Endothelial cell (in vitro differentiated cells): ENCODE results near the gene GC. TPM values are rescaled to one million over a fixed set of nuclear protein-coding genes. Genes with fewer than 3 reads are reported as not detected.
"Not testable (repeated sequence)": the region's sequence is repeated elsewhere in the genome, so short reads cannot be mapped to it uniquely, and the experiment has no call there.

Source experiments
- DNase-seq: peaks from one replicate; pipeline ENCODE4 v3.0.0; 2021; ENCODE audit warnings: low spot score
- H3K27ac Mint-ChIP-seq: one replicate; pipeline ENCODE4 v1.8.0; 2021; ENCODE audit warnings: mixed read lengths, inconsistent platforms; ENCODE audit not compliant: unreplicated experiment
- H3K27me3 Mint-ChIP-seq: one replicate; pipeline ENCODE4 v1.8.0; 2021; ENCODE audit warnings: mild to moderate bottlenecking, moderate library complexity, mixed read lengths, inconsistent platforms; ENCODE audit not compliant: unreplicated experiment
- H3K36me3 Mint-ChIP-seq: one replicate; pipeline ENCODE4 v1.8.0; 2021; ENCODE audit warnings: mild to moderate bottlenecking, low read depth, mixed read lengths, inconsistent platforms; ENCODE audit not compliant: unreplicated experiment
- H3K4me1 Mint-ChIP-seq: one replicate; pipeline ENCODE4 v1.8.0; 2021; ENCODE audit warnings: mild to moderate bottlenecking, mixed read lengths, inconsistent platforms; ENCODE audit not compliant: unreplicated experiment
- H3K4me3 Mint-ChIP-seq: one replicate; pipeline ENCODE4 v1.8.0; 2021; ENCODE audit warnings: mild to moderate bottlenecking, mixed read lengths, inconsistent platforms; ENCODE audit not compliant: unreplicated experiment
- H3K9me3 Mint-ChIP-seq: one replicate; pipeline ENCODE4 v1.8.0; 2021; ENCODE audit warnings: mixed read lengths, inconsistent platforms; ENCODE audit not compliant: unreplicated experiment
- total RNA-seq: library from RNA; stranded (reverse); fragmentation: NEBNext Ultra II Directional; extraction: Animal tissue kit (Norgen Biotek cat#: 25700); gene quantifications from one replicate; pipeline ENCODE4 v1.2.1, GENCODE V29; 2021; ENCODE audit not compliant: unreplicated experiment
- TF ChIP-seq, protein P1 (sequence below): fragments of 200-600 bp; sonication (generic); IDR thresholded peaks from one replicate; pipeline ENCODE4 v1.5.0; 2021; ENCODE audit warnings: antibody characterized with exemption; ENCODE audit not compliant: unreplicated experiment

The GC gene
- total RNA-seq, 1 donor from 2014 or later, result 0.23 TPM

GRCh38 chr4:71765821-71766383 is 18.0 kb downstream of the GC start:
- H3K36me3 Mint-ChIP-seq, result peaks cover 10% of the 10 kb centered on the region
- H3K27me3 Mint-ChIP-seq, result peaks cover 3% of the 10 kb centered on the region
- peaks cover 12% of the 10 kb centered on the region for H3K4me1 Mint-ChIP-seq
- no peak overlapping the region for H3K27ac Mint-ChIP-seq
- H3K9me3 Mint-ChIP-seq, result peaks cover 4% of the 10 kb centered on the region
- TF ChIP-seq, protein P1, sequence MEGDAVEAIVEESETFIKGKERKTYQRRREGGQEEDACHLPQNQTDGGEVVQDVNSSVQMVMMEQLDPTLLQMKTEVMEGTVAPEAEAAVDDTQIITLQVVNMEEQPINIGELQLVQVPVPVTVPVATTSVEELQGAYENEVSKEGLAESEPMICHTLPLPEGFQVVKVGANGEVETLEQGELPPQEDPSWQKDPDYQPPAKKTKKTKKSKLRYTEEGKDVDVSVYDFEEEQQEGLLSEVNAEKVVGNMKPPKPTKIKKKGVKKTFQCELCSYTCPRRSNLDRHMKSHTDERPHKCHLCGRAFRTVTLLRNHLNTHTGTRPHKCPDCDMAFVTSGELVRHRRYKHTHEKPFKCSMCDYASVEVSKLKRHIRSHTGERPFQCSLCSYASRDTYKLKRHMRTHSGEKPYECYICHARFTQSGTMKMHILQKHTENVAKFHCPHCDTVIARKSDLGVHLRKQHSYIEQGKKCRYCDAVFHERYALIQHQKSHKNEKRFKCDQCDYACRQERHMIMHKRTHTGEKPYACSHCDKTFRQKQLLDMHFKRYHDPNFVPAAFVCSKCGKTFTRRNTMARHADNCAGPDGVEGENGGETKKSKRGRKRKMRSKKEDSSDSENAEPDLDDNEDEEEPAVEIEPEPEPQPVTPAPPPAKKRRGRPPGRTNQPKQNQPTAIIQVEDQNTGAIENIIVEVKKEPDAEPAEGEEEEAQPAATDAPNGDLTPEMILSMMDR, result no peak
- DNase-seq, result no peak
- no peak overlapping the region for H3K4me3 Mint-ChIP-seq

GRCh38 chr4:71765350-71765749 is 18.5 kb downstream of the GC start:
- peaks cover 3% of the 10 kb centered on the region for H3K27me3 Mint-ChIP-seq
- DNase-seq, result no peak
- peaks cover 7% of the 10 kb centered on the region for H3K9me3 Mint-ChIP-seq
- no peak overlapping the region for H3K27ac Mint-ChIP-seq
- H3K36me3 Mint-ChIP-seq, result peaks cover 15% of the 10 kb centered on the region
- TF ChIP-seq, protein P1, result no peak
- peaks cover 7% of the 10 kb centered on the region for H3K4me1 Mint-ChIP-seq
- no peak overlapping the region for H3K4me3 Mint-ChIP-seq

- Mint-ChIP-seq H3K4me3 (no peak overlapping the region), H3K27ac (no peak overlapping the region), H3K36me3 (no peaks in the 10 kb centered on the region), H3K9me3 (no peaks in the 10 kb centered on the region), H3K27me3 (no peaks in the 10 kb centered on the region), H3K4me1 (no peaks in the 10 kb centered on the region)
- TF ChIP-seq, protein P1, result no peak
- DNase-seq, result no peak
Measured at GRCh38 chr4:71752383-71753042, 31.4 kb downstream of the GC start.

GRCh38 chr4:71749008-71749594 is 34.8 kb downstream of the GC start:
- H3K4me3 Mint-ChIP-seq, result no peak overlapping the region
- TF ChIP-seq, protein P1, result no peak
- no peaks in the 10 kb centered on the region for H3K9me3 Mint-ChIP-seq
- H3K4me1 Mint-ChIP-seq, result no peaks in the 10 kb centered on the region
- no peaks in the 10 kb centered on the region for H3K36me3 Mint-ChIP-seq
- H3K27ac Mint-ChIP-seq, result no peak overlapping the region
- DNase-seq, result no peak
- no peaks in the 10 kb centered on the region for H3K27me3 Mint-ChIP-seq

DNA sequence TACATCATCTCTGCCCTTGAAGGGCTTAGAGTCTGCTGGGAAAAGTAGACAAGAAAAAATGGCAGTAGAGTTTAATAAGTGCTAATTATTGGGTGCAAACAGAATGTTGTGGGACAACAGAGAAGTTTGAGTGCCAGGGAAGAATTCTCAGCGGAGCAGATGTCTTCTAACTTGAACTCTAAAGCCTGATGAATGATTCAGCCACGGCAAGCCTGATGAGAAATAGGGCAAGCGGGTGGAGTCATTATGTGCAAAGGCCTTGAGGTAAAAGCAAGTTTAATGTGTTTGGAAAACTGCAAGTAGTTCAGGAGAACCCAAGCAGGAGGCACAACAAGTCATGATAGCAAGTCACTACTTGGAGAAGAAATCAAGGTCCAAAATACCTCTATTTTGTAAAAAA is 37.5 kb downstream of the GC start:
- H3K27me3 Mint-ChIP-seq, result no peaks in the 10 kb centered on the region
- H3K4me1 Mint-ChIP-seq, result no peaks in the 10 kb centered on the region
- no peak for DNase-seq
- no peaks in the 10 kb centered on the region for H3K36me3 Mint-ChIP-seq
- H3K9me3 Mint-ChIP-seq, result no peaks in the 10 kb centered on the region
- no peak overlapping the region for H3K4me3 Mint-ChIP-seq
- no peak overlapping the region for H3K27ac Mint-ChIP-seq
- TF ChIP-seq, protein P1, result no peak

DNA sequence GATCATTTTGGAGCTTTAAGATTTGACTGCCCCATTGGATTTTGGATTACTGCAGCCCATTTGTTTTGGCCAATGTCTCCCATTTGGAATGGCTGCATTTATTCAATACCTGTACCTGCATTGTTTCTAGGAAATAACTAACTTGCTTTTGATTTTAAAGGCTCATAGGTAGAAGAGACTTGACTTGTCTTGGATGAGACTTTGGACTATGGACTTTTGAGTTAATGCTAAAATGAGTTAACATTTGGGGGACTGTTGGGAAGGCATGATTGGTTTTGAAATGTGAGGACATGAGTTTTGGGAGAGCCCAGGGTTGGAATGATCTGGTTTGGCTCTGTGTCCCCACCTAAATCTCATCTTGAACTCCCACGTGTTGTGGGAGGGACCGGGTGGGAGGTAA is 45.1 kb downstream of the GC start:
- not testable (repeated sequence) for H3K4me1 Mint-ChIP-seq, H3K27me3 Mint-ChIP-seq, H3K4me3 Mint-ChIP-seq, H3K9me3 Mint-ChIP-seq, H3K36me3 Mint-ChIP-seq, DNase-seq, H3K27ac Mint-ChIP-seq
